MM.1S (cell line): Measurements from ENCODE around the gene ASTN1.

ENCODE experiments used
- CTCF ChIP-seq: fragments of 300-600 bp; sonication (generic); IDR thresholded peaks from 2 replicates; pipeline ENCODE4 v1.5.1; 2016; ENCODE audit warnings: antibody characterized with exemption, low read length, mixed read lengths
- EZH2 ChIP-seq: fragments of 300-600 bp; sonication (generic); optimal IDR thresholded peaks from 2 replicates; pipeline ENCODE3; 2017; ENCODE audit warnings: low read depth, mild to moderate bottlenecking, antibody characterized with exemption, low read length, mixed read lengths
- EZH2phosphoT487 ChIP-seq: fragments of 300-600 bp; sonication (generic); IDR thresholded peaks from 2 replicates; pipeline ENCODE4 v1.6.1; 2018; ENCODE audit warnings: antibody characterized with exemption, low read length

- TF ChIP-seq CTCF (peak; percentile 96), EZH2phosphoT487 (no peak), EZH2 (no peak)
Measured at GRCh38 chr1:177181631-177182291, 17.2 kb upstream of the ASTN1 start.
